ENCODE data around the gene SKIC8. TPM values are rescaled to one million over a fixed set of nuclear protein-coding genes. Genes with fewer than 3 reads are reported as not detected.

The SKIC8 gene
- total and polyA plus RNA-seq, 12 donors = 45.9 to 137 (median 64.1) TPM

DNA sequence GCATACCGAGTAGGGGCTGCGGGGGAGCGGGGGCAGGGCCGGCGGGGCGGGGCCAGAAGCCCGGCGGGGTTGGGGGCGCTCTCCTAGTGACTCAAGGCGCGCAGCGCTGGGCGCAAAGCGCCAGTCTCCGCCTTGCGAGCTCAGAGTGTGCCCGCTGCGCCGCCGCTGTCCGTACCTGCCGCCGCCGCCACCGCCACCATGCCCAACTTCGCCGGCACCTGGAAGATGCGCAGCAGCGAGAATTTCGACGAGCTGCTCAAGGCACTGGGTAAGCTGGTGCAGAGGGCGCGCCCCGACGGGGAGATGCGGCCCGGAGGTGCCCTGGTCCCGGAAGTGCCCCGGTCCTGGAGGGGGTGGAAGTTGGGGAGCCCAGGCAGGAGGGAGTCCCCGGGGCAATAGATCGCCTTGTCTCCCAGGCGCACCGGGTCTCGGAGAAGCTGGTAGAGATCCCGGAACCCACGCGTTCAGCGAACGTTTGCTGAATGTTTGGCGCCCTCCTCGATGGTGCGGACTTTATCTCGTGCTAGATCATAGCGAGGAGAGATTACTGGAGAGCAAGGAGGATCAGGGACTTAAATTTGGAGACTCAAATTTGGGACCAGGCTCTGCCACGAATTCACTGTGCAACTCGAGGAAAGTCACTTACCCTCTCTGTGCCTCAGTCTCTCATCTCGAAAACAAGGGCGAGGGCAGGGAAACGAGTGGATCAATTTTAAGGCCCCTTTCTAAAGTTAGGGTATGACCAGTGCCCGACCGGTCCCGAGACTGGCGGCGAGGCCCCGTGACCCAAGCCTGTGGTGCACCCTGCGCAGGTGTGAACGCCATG, 41.0 kb upstream of the SKIC8 start, which contains the start of gene CRABP1:
CRABP1 (plus strand) TSS at position 123 of the 826 bp plus-strand sequence; CDS start at position 199, 76 bp downstream.
- no peaks in the 10 kb centered on the region for H3K36me3 ChIP-seq (replicated peaks in 1 of 2)
- H3K27ac ChIP-seq = no peak within 1 kb of the TSS
- H3K9me3 ChIP-seq (replicated peaks in 1 of 3) = no peaks in the 10 kb centered on the region
- DNase-seq = no peak
- no peak within 1 kb of the TSS for H3K4me3 ChIP-seq
- WGBS, 4 donors = 2 to 4% (median 2%) methylated on average over 11 to 67 of the region's 67 CpGs
- intact Hi-C loops (cut with DNase I) = no loop called here
- H3K27me3 ChIP-seq = peaks cover 40% of the 10 kb centered on the region
- no peak for TF ChIP-seq POLR2A (IDR thresholded peaks at IDR 0.05)
- TF ChIP-seq, protein P1, sequence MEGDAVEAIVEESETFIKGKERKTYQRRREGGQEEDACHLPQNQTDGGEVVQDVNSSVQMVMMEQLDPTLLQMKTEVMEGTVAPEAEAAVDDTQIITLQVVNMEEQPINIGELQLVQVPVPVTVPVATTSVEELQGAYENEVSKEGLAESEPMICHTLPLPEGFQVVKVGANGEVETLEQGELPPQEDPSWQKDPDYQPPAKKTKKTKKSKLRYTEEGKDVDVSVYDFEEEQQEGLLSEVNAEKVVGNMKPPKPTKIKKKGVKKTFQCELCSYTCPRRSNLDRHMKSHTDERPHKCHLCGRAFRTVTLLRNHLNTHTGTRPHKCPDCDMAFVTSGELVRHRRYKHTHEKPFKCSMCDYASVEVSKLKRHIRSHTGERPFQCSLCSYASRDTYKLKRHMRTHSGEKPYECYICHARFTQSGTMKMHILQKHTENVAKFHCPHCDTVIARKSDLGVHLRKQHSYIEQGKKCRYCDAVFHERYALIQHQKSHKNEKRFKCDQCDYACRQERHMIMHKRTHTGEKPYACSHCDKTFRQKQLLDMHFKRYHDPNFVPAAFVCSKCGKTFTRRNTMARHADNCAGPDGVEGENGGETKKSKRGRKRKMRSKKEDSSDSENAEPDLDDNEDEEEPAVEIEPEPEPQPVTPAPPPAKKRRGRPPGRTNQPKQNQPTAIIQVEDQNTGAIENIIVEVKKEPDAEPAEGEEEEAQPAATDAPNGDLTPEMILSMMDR (IDR thresholded peaks at IDR 0.05) = no peak
- H3K4me1 ChIP-seq (replicated peaks in 1 of 2) = no peaks in the 10 kb centered on the region

DNA sequence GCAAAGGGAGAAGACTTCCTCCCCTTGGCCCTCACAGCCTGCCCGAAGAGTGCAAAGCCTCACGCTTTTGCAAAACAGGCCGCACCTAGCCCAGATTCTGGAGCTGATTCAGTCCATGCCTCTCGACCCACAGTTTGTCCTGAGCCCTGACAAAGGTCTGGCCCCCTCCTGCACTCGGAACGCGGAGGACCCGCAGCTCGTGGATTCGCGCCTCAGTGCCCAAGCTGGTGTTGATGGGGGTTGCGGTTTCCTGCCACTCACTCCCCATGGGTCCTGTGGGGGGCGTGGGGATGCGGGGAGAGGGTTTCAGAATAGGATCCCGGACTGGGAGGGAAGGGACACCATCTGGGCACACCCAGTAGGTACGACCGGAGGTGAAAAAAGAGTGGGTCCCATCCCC, 40.1 kb upstream of the SKIC8 start:
- 25 to 31% (median 31%) methylated on average over 4 to 17 of the region's 17 CpGs for WGBS, 4 donors
- intact Hi-C loops (cut with DNase I) = no loop called here
- TF ChIP-seq, protein P1 (IDR thresholded peaks at IDR 0.05) = no peak
- TF ChIP-seq POLR2A (IDR thresholded peaks at IDR 0.05) = no peak
- Histone ChIP-seq H3K27me3 (peaks cover 40% of the 10 kb centered on the region), H3K36me3 (replicated peaks in 1 of 2) (no peaks in the 10 kb centered on the region), H3K27ac (no peak overlapping the region), H3K4me3 (no peak overlapping the region), H3K9me3 (replicated peaks in 1 of 3) (no peaks in the 10 kb centered on the region), H3K4me1 (replicated peaks in 1 of 2) (no peaks in the 10 kb centered on the region)
- DNase-seq = no peak

DNA sequence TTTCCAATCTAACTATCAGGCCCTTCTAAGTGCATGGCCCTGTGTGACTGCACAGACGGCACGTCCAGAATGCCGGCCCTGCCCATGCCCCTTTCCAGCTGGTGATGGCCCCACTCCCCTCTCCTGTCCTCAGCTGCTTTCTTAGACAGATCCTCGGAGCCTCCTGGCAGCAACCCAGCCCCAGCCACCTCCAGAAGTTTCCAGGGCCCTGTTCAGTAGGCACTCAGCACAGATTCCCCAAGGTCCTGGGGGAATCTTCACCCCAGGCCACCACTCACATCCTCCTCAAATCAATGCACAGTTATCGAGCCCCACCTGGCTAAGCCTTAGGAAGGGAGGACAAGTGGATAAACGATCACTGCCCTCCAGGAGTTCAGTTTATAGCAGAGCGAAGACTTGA, 39.4 kb upstream of the SKIC8 start:
- 54 to 68% (median 65%) methylated on average over 7 of the region's 7 CpGs for WGBS, 4 donors
- H3K4me3 ChIP-seq = no peak overlapping the region
- H3K27me3 ChIP-seq = peaks cover 40% of the 10 kb centered on the region
- TF ChIP-seq, protein P1 (IDR thresholded peaks at IDR 0.05) = no peak
- TF ChIP-seq POLR2A (IDR thresholded peaks at IDR 0.05) = no peak
- no peak for DNase-seq
- no peaks in the 10 kb centered on the region for H3K4me1 ChIP-seq (replicated peaks in 1 of 2)
- intact Hi-C loops (cut with DNase I) = no loop called here
- no peak overlapping the region for H3K27ac ChIP-seq
- no peaks in the 10 kb centered on the region for H3K36me3 ChIP-seq (replicated peaks in 1 of 2)
- H3K9me3 ChIP-seq (replicated peaks in 1 of 3) = no peaks in the 10 kb centered on the region

DNA sequence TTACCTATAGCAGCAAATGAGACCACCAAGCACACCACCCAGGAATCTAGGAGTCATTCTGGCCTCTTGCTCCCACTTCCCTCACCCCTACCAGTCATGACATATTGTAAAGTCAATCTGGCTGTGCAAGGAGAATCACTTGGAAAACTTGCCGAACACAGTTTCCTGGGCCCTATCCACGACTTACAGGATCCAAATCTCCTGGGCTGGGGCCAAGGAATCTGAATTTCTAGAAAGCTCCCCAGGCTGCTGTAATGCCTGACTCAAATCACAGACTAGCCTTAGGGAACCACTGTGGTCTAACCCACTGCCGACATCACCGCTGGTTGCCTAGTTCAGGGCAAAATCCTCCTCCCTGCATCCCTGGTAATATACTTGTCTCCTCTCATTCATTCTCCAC, 36.6 kb upstream of the SKIC8 start:
- 75 to 90% (median 83%) methylated on average over 4 of the region's 4 CpGs for WGBS, 4 donors
- H3K27ac ChIP-seq = no peak overlapping the region
- H3K36me3 ChIP-seq (replicated peaks in 1 of 2) = no peaks in the 10 kb centered on the region
- DNase-seq = no peak
- no peak overlapping the region for H3K4me3 ChIP-seq
- H3K9me3 ChIP-seq (replicated peaks in 1 of 3) = no peaks in the 10 kb centered on the region
- peaks cover 23% of the 10 kb centered on the region for H3K27me3 ChIP-seq
- no peaks in the 10 kb centered on the region for H3K4me1 ChIP-seq (replicated peaks in 1 of 2)
- TF ChIP-seq, protein P1 (IDR thresholded peaks at IDR 0.05) = no peak
- no peak for TF ChIP-seq POLR2A (IDR thresholded peaks at IDR 0.05)
- intact Hi-C loops (cut with DNase I) = no loop called here

Data from adrenal gland (tissue), 12 donors.